PFSK-1 (cell line): ENCODE results near the gene ACTRT2.

Experiments
- POLR2AphosphoS5 ChIP-seq: IDR thresholded peaks from 2 replicates; pipeline ENCODE4 v1.6.1; 2012; ENCODE audit warnings: low read depth, mild to moderate bottlenecking, control low read depth, low read length, moderate library complexity
- REST ChIP-seq, 2 experiments: IDR thresholded peaks; 2 replicates each; pipeline versions ENCODE4 v1.6.1 to v1.8.0; 2011 to 2012; ENCODE audit warnings: low read depth in 2 of 2, low read length in 2 of 2, control low read depth in 1 of 2, inconsistent platforms in 1 of 2, mild to moderate bottlenecking in 1 of 2, moderate library complexity in 1 of 2; ENCODE audit not compliant: insufficient read depth in 1 of 2

GRCh38 chr1:3033040-3033789 is 11.9 kb downstream of the ACTRT2 start:
- TF ChIP-seq POLR2AphosphoS5 (no peak), REST (IDR thresholded peaks at IDR 0.05; ENCODE audit: insufficient read depth in 1 of 2, low read depth in 2 of 2, low read length in 2 of 2) (no peak)
